Parathyroid adenoma (tissue), 2 donors: ENCODE measurements around the gene DTNB.
"Not testable (repeated sequence)": the region's sequence is repeated elsewhere in the genome, so short reads cannot be mapped to it uniquely, and the experiment has no call there.

Experiments used
- H2AFZ ChIP-seq: fragments of 300-600 bp; sonication (generic); one replicate; pipeline ENCODE4 v1.7.0; 2017; ENCODE audit warnings: antibody characterized with exemption, mild to moderate bottlenecking
- H3K27ac ChIP-seq: fragments of 300-600 bp; sonication (generic); one replicate; pipeline ENCODE4 v1.7.0; 2017
- H3K27me3 ChIP-seq: fragments of 300-600 bp; sonication (generic); one replicate; pipeline ENCODE4 v1.7.0; 2017; ENCODE audit warnings: low read length; ENCODE audit not compliant: control insufficient read depth, insufficient read depth
- H3K36me3 ChIP-seq: fragments of 300-600 bp; sonication (generic); one replicate; pipeline ENCODE4 v1.7.0; 2017; ENCODE audit warnings: low read length; ENCODE audit not compliant: control insufficient read depth, insufficient read depth
- H3K4me1 ChIP-seq: fragments of 300-600 bp; sonication (generic); one replicate; pipeline ENCODE4 v1.7.0; 2017; ENCODE audit warnings: control low read depth
- H3K4me2 ChIP-seq: fragments of 300-600 bp; sonication (generic); one replicate; pipeline ENCODE4 v1.7.0; 2017; ENCODE audit warnings: low read length
- H3K4me3 ChIP-seq: fragments of 300-600 bp; sonication (generic); one replicate; pipeline ENCODE4 v1.7.0; 2017; ENCODE audit warnings: low read depth, low read length
- H3K79me2 ChIP-seq: fragments of 300-600 bp; sonication (generic); one replicate; pipeline ENCODE4 v1.7.0; 2017; ENCODE audit warnings: control low read depth
- H3K9ac ChIP-seq: fragments of 300-600 bp; sonication (generic); one replicate; pipeline ENCODE4 v1.7.0; 2017; ENCODE audit warnings: mild to moderate bottlenecking
- H3K9me3 ChIP-seq: fragments of 300-600 bp; sonication (generic); one replicate; pipeline ENCODE4 v1.7.0; 2017; ENCODE audit warnings: low read length; ENCODE audit not compliant: control insufficient read depth
- CTCF ChIP-seq: fragments of 300-600 bp; sonication (generic); IDR thresholded peaks from one replicate; pipeline ENCODE4 v1.7.0; 2017; ENCODE audit warnings: antibody characterized with exemption, mild to moderate bottlenecking
- donor health status: primary hyperparathyroidism.

DTNB gene

GRCh38 chr2:25672494-25673299 is 680 bp downstream of the DTNB start:
- Histone ChIP-seq H2AFZ (peak overlapping the region; percentile 92), H3K4me3 (peak overlapping the region; percentile 71), H3K9me3 (no peaks in the 10 kb centered on the region), H3K79me2 (peaks cover 2% of the 10 kb centered on the region), H3K27ac (peak overlapping the region; percentile 58), H3K27me3 (no peaks in the 10 kb centered on the region), H3K4me1 (peaks cover 6% of the 10 kb centered on the region), H3K36me3 (no peaks in the 10 kb centered on the region), H3K4me2 (peak overlapping the region; percentile 77), H3K9ac (no peak overlapping the region)
- TF ChIP-seq CTCF = no peak

GRCh38 chr2:25671622-25672021 is 1.8 kb downstream of the DTNB start:
- Histone ChIP-seq H3K4me1 (peaks cover 6% of the 10 kb centered on the region), H3K27me3 (no peaks in the 10 kb centered on the region), H3K36me3 (no peaks in the 10 kb centered on the region), H3K27ac (no peak overlapping the region), H3K79me2 (peaks cover 6% of the 10 kb centered on the region), H3K9me3 (no peaks in the 10 kb centered on the region), H3K4me2 (peak overlapping the region; percentile 24), H2AFZ (no peak overlapping the region), H3K4me3 (no peak overlapping the region), H3K9ac (no peak overlapping the region)
- no peak for TF ChIP-seq CTCF

- H3K4me1 ChIP-seq = peaks cover 9% of the 10 kb centered on the region
- peaks cover 10% of the 10 kb centered on the region for H3K79me2 ChIP-seq
- H3K27me3 ChIP-seq = no peaks in the 10 kb centered on the region
- no peak overlapping the region for H3K4me2 ChIP-seq
- no peak overlapping the region for H3K9ac ChIP-seq
- H3K9me3 ChIP-seq = no peaks in the 10 kb centered on the region
- no peaks in the 10 kb centered on the region for H3K36me3 ChIP-seq
- no peak for TF ChIP-seq CTCF
- no peak overlapping the region for H2AFZ ChIP-seq
- H3K27ac ChIP-seq = no peak overlapping the region
- H3K4me3 ChIP-seq = no peak overlapping the region
These were observed 3.9 kb downstream of the DTNB start for GRCh38 chr2:25669520-25669919.

- TF ChIP-seq CTCF = no peak
- H3K4me3 ChIP-seq = no peak overlapping the region
These were observed 7.2 kb downstream of the DTNB start for GRCh38 chr2:25666218-25666617.

GRCh38 chr2:25665429-25665828 is 7.9 kb downstream of the DTNB start:
- not testable (repeated sequence) for H2AFZ ChIP-seq, H3K27ac ChIP-seq, H3K9ac ChIP-seq, H3K9me3 ChIP-seq, H3K4me2 ChIP-seq, H3K27me3 ChIP-seq, H3K36me3 ChIP-seq, H3K4me3 ChIP-seq
- Histone ChIP-seq H3K4me1 (peaks cover 10% of the 10 kb centered on the region), H3K79me2 (peaks cover 10% of the 10 kb centered on the region)

More at GRCh38 chr2:25666218-25666617, 7.2 kb downstream of the DTNB start:
- no peak overlapping the region for H3K27ac ChIP-seq
- peaks cover 10% of the 10 kb centered on the region for H3K79me2 ChIP-seq
- no peak overlapping the region for H3K9ac ChIP-seq
- H3K27me3 ChIP-seq = no peaks in the 10 kb centered on the region
- no peaks in the 10 kb centered on the region for H3K36me3 ChIP-seq
- peaks cover 3% of the 10 kb centered on the region for H3K4me1 ChIP-seq
- H3K4me2 ChIP-seq = no peak overlapping the region
- no peak overlapping the region for H2AFZ ChIP-seq
- no peaks in the 10 kb centered on the region for H3K9me3 ChIP-seq
